H1 (cell line): ENCODE measurements around the gene SLIT3.

Experiments used
- BACH1 ChIP-seq: IDR thresholded peaks from 2 replicates; pipeline ENCODE4 v1.6.1; 2012; ENCODE audit warnings: low read length, improper control_type of control experiment
- BCL11A ChIP-seq, 2 experiments: IDR thresholded peaks; one replicate each; pipeline ENCODE4 v1.6.1; 2011; ENCODE audit warnings: low read depth in 2 of 2, low read length in 2 of 2, mild to moderate bottlenecking in 2 of 2
- BRCA1 ChIP-seq: IDR thresholded peaks from 2 replicates; pipeline ENCODE4 v1.6.1; 2012; ENCODE audit warnings: low read depth, low read length, improper control_type of control experiment
- CHD2 ChIP-seq: IDR thresholded peaks from 2 replicates; pipeline ENCODE4 v1.6.1; 2012; ENCODE audit warnings: low read length, improper control_type of control experiment
- FOSL1 ChIP-seq: IDR thresholded peaks from 2 replicates; pipeline ENCODE4 v1.6.1; 2011; ENCODE audit warnings: mild to moderate bottlenecking, low read depth, low read length, moderate library complexity; ENCODE audit not compliant: insufficient read depth
- POLR2A ChIP-seq, 2 experiments: IDR thresholded peaks; 1 replicate in 1 of 2; 2 replicates in 1 of 2; pipeline ENCODE4 v1.6.1; 2011; ENCODE audit warnings: low read depth in 2 of 2, low read length in 2 of 2, mild to moderate bottlenecking in 2 of 2; ENCODE audit errors: control extremely low read depth in 1 of 2
- RFX5 ChIP-seq: IDR thresholded peaks from 2 replicates; pipeline ENCODE4 v1.6.1; 2011; ENCODE audit warnings: low read depth, low read length, improper control_type of control experiment, borderline replicate concordance
- SP2 ChIP-seq: IDR thresholded peaks from 2 replicates; pipeline ENCODE4 v1.6.1; 2012; ENCODE audit warnings: mild to moderate bottlenecking, low read length, inconsistent platforms
- TAF1 ChIP-seq: IDR thresholded peaks from 2 replicates; pipeline ENCODE4 v1.6.1; 2011; ENCODE audit warnings: mild to moderate bottlenecking, low read depth, low read length
- TCF12 ChIP-seq: IDR thresholded peaks from 2 replicates; pipeline ENCODE4 v1.6.1; 2011; ENCODE audit warnings: low read depth, mild to moderate bottlenecking, low read length
- TF ChIP-seq, protein P1 (sequence below): IDR thresholded peaks from 2 replicates; pipeline ENCODE4 v1.6.1; 2012; ENCODE audit warnings: low read length, inconsistent platforms
- TF ChIP-seq, protein P2 (sequence below), 3 experiments: IDR thresholded peaks; 1 replicate in 2 of 3; 2 replicates in 1 of 3; pipeline versions ENCODE4 v1.5.1 to v1.6.1; 2011; ENCODE audit warnings: low read length in 3 of 3, mild to moderate bottlenecking in 3 of 3, inconsistent platforms in 2 of 3, low read depth in 1 of 3, moderate library complexity in 1 of 3; ENCODE audit not compliant: insufficient read depth in 1 of 3; ENCODE audit errors: control extremely low read depth in 1 of 3
- TF ChIP-seq, protein P3 (sequence below): fragments of 300-600 bp; sonication (generic); IDR thresholded peaks from 2 replicates; pipeline ENCODE4 v1.7.1; 2012; ENCODE audit warnings: low read length, moderate library complexity, mild to moderate bottlenecking, inconsistent platforms; ENCODE audit not compliant: insufficient replicate concordance

DNA sequence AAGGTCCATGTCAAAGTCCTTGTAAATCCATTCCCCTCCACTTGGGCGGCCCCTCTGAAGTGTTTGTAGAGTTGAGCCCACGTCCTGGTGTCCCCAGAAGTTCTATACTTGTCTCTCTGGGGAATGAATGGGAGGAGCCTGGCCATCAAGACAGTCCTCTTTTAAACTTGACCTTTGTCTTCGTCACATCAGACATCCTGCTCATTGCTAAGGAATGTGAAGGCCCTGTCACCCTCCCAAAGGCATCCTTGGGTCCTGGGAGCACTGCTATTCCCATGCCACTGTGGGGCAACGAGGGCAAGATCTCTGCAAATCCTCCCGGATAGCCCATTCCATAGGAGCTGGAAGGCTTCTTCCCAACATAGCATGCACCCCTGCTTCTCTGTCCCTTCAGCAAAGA lies 235.5 kb downstream of the SLIT3 start:
- TF ChIP-seq POLR2A (IDR thresholded peaks at IDR 0.05; ENCODE audit: control extremely low read depth in 1 of 2, low read depth in 2 of 2, low read length in 2 of 2) (no peak), CHD2 (no peak), FOSL1 (no peak), BCL11A (IDR thresholded peaks at IDR 0.05; ENCODE audit: low read depth in 2 of 2, low read length in 2 of 2) (no peak), RFX5 (no peak), BRCA1 (no peak), TCF12 (no peak), TAF1 (no peak), BACH1 (no peak), SP2 (no peak)
- TF ChIP-seq, protein P1, sequence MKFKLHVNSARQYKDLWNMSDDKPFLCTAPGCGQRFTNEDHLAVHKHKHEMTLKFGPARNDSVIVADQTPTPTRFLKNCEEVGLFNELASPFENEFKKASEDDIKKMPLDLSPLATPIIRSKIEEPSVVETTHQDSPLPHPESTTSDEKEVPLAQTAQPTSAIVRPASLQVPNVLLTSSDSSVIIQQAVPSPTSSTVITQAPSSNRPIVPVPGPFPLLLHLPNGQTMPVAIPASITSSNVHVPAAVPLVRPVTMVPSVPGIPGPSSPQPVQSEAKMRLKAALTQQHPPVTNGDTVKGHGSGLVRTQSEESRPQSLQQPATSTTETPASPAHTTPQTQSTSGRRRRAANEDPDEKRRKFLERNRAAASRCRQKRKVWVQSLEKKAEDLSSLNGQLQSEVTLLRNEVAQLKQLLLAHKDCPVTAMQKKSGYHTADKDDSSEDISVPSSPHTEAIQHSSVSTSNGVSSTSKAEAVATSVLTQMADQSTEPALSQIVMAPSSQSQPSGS: no peak
- TF ChIP-seq, protein P2, sequence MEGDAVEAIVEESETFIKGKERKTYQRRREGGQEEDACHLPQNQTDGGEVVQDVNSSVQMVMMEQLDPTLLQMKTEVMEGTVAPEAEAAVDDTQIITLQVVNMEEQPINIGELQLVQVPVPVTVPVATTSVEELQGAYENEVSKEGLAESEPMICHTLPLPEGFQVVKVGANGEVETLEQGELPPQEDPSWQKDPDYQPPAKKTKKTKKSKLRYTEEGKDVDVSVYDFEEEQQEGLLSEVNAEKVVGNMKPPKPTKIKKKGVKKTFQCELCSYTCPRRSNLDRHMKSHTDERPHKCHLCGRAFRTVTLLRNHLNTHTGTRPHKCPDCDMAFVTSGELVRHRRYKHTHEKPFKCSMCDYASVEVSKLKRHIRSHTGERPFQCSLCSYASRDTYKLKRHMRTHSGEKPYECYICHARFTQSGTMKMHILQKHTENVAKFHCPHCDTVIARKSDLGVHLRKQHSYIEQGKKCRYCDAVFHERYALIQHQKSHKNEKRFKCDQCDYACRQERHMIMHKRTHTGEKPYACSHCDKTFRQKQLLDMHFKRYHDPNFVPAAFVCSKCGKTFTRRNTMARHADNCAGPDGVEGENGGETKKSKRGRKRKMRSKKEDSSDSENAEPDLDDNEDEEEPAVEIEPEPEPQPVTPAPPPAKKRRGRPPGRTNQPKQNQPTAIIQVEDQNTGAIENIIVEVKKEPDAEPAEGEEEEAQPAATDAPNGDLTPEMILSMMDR (IDR thresholded peaks at IDR 0.05; ENCODE audit: control extremely low read depth in 1 of 3, insufficient read depth in 1 of 3, low read depth in 1 of 3, low read length in 3 of 3): no peak
- TF ChIP-seq, protein P3, sequence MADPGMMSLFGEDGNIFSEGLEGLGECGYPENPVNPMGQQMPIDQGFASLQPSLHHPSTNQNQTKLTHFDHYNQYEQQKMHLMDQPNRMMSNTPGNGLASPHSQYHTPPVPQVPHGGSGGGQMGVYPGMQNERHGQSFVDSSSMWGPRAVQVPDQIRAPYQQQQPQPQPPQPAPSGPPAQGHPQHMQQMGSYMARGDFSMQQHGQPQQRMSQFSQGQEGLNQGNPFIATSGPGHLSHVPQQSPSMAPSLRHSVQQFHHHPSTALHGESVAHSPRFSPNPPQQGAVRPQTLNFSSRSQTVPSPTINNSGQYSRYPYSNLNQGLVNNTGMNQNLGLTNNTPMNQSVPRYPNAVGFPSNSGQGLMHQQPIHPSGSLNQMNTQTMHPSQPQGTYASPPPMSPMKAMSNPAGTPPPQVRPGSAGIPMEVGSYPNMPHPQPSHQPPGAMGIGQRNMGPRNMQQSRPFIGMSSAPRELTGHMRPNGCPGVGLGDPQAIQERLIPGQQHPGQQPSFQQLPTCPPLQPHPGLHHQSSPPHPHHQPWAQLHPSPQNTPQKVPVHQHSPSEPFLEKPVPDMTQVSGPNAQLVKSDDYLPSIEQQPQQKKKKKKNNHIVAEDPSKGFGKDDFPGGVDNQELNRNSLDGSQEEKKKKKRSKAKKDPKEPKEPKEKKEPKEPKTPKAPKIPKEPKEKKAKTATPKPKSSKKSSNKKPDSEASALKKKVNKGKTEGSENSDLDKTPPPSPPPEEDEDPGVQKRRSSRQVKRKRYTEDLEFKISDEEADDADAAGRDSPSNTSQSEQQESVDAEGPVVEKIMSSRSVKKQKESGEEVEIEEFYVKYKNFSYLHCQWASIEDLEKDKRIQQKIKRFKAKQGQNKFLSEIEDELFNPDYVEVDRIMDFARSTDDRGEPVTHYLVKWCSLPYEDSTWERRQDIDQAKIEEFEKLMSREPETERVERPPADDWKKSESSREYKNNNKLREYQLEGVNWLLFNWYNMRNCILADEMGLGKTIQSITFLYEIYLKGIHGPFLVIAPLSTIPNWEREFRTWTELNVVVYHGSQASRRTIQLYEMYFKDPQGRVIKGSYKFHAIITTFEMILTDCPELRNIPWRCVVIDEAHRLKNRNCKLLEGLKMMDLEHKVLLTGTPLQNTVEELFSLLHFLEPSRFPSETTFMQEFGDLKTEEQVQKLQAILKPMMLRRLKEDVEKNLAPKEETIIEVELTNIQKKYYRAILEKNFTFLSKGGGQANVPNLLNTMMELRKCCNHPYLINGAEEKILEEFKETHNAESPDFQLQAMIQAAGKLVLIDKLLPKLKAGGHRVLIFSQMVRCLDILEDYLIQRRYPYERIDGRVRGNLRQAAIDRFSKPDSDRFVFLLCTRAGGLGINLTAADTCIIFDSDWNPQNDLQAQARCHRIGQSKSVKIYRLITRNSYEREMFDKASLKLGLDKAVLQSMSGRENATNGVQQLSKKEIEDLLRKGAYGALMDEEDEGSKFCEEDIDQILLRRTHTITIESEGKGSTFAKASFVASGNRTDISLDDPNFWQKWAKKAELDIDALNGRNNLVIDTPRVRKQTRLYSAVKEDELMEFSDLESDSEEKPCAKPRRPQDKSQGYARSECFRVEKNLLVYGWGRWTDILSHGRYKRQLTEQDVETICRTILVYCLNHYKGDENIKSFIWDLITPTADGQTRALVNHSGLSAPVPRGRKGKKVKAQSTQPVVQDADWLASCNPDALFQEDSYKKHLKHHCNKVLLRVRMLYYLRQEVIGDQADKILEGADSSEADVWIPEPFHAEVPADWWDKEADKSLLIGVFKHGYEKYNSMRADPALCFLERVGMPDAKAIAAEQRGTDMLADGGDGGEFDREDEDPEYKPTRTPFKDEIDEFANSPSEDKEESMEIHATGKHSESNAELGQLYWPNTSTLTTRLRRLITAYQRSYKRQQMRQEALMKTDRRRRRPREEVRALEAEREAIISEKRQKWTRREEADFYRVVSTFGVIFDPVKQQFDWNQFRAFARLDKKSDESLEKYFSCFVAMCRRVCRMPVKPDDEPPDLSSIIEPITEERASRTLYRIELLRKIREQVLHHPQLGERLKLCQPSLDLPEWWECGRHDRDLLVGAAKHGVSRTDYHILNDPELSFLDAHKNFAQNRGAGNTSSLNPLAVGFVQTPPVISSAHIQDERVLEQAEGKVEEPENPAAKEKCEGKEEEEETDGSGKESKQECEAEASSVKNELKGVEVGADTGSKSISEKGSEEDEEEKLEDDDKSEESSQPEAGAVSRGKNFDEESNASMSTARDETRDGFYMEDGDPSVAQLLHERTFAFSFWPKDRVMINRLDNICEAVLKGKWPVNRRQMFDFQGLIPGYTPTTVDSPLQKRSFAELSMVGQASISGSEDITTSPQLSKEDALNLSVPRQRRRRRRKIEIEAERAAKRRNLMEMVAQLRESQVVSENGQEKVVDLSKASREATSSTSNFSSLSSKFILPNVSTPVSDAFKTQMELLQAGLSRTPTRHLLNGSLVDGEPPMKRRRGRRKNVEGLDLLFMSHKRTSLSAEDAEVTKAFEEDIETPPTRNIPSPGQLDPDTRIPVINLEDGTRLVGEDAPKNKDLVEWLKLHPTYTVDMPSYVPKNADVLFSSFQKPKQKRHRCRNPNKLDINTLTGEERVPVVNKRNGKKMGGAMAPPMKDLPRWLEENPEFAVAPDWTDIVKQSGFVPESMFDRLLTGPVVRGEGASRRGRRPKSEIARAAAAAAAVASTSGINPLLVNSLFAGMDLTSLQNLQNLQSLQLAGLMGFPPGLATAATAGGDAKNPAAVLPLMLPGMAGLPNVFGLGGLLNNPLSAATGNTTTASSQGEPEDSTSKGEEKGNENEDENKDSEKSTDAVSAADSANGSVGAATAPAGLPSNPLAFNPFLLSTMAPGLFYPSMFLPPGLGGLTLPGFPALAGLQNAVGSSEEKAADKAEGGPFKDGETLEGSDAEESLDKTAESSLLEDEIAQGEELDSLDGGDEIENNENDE: no peak
